Keratinocyte (primary cell): ENCODE measurements around the gene CALHM1. TPM values are rescaled to one million over a fixed set of nuclear protein-coding genes. Genes with fewer than 3 reads are reported as not detected.
A peak's percentile ranks its signal among the peaks of the same experiment; 100 is the strongest.

Source experiments
- DNase-seq: peaks from one replicate; pipeline ENCODE4 v3.0.0-alpha.2; 2011; ENCODE audit warnings: low read depth, missing footprints, low spot score
- FAIRE-seq: peaks from 2 replicates; lab custom pipeline; 2011; peaks lifted over from hg19 to GRCh38; lab: Jason Lieb, UNC
- H2AFZ ChIP-seq: 2 replicates; pipeline ENCODE4 v1.6.0; 2012; ENCODE audit warnings: low read length, control low read depth, inconsistent platforms; ENCODE audit not compliant: control insufficient read depth
- H3K27ac ChIP-seq: 2 replicates; pipeline ENCODE4 v1.5.1; 2011; ENCODE audit warnings: low read length; ENCODE audit not compliant: control insufficient read depth, insufficient read depth
- H3K27me3 ChIP-seq: 3 replicates; pipeline ENCODE4 v1.6.0; 2011; ENCODE audit warnings: low read length; ENCODE audit not compliant: control insufficient read depth, insufficient read depth; ENCODE audit errors: extremely low read depth
- H3K36me3 ChIP-seq, 2 experiments: 2 replicates in 1 of 2; 3 replicates in 1 of 2; pipeline ENCODE4 v1.5.1; 2011; ENCODE audit warnings: low read length in 2 of 2, mild to moderate bottlenecking in 1 of 2; ENCODE audit not compliant: control insufficient read depth in 2 of 2, insufficient read depth in 2 of 2; ENCODE audit errors: extremely low read depth in 1 of 2
- H3K4me1 ChIP-seq: 3 replicates; pipeline ENCODE4 v1.5.1; 2011; ENCODE audit warnings: low read length; ENCODE audit not compliant: control insufficient read depth, insufficient read depth; ENCODE audit errors: extremely low read depth
- H3K4me2 ChIP-seq: 3 replicates; pipeline ENCODE4 v1.6.0; 2011; ENCODE audit warnings: low read depth, low read length; ENCODE audit not compliant: control insufficient read depth, insufficient read depth; ENCODE audit errors: extremely low read depth
- H3K4me3 ChIP-seq, 3 experiments: fragments of 200-600 bp in 1 of 3; sonication (generic) in 1 of 3; 2 replicates in 2 of 3; 3 replicates in 1 of 3; pipeline ENCODE4 v1.5.1; 2011 to 2016; ENCODE audit warnings: low read length in 3 of 3, mild to moderate bottlenecking in 3 of 3, control low read depth in 2 of 3, inconsistent platforms in 1 of 3, low read depth in 1 of 3, mixed read lengths in 1 of 3, mixed run types in 1 of 3, moderate library complexity in 1 of 3; ENCODE audit not compliant: control insufficient read depth in 2 of 3, insufficient read depth in 2 of 3; ENCODE audit errors: extremely low read depth in 1 of 3
- H3K79me2 ChIP-seq: 2 replicates; pipeline ENCODE4 v1.6.0; 2012; ENCODE audit warnings: low read length; ENCODE audit not compliant: control insufficient read depth, insufficient read depth
- H3K9ac ChIP-seq: 3 replicates; pipeline ENCODE4 v1.6.0; 2011; ENCODE audit warnings: low read length; ENCODE audit not compliant: control insufficient read depth, insufficient read depth; ENCODE audit errors: extremely low read depth
- H3K9me1 ChIP-seq: 3 replicates; pipeline ENCODE4 v1.6.0; 2011; ENCODE audit warnings: low read length; ENCODE audit not compliant: control insufficient read depth, insufficient read depth; ENCODE audit errors: extremely low read depth
- H3K9me3 ChIP-seq: 2 replicates; pipeline ENCODE4 v1.5.1; 2012; ENCODE audit warnings: low read depth, low read length; ENCODE audit not compliant: control insufficient read depth
- H4K20me1 ChIP-seq: 3 replicates; pipeline ENCODE4 v1.6.0; 2011; ENCODE audit warnings: low read length; ENCODE audit not compliant: control insufficient read depth, insufficient read depth; ENCODE audit errors: extremely low read depth
- CTCF ChIP-seq, 3 experiments: IDR thresholded peaks in 1 of 3; conservative IDR thresholded peaks in 1 of 3; optimal IDR thresholded peaks in 1 of 3; 2 replicates in 2 of 3; 3 replicates in 1 of 3; pipeline versions ENCODE3 to v1.5.1; 2011; ENCODE audit warnings: low read length in 3 of 3, mild to moderate bottlenecking in 3 of 3, moderate library complexity in 2 of 3, control low read depth in 1 of 3, inconsistent platforms in 1 of 3; ENCODE audit not compliant: insufficient read depth in 2 of 3; ENCODE audit errors: extremely low read depth in 1 of 3
- EZH2 ChIP-seq: IDR thresholded peaks from one replicate; pipeline ENCODE4 v1.6.1; 2012; ENCODE audit warnings: inconsistent platforms, mild to moderate bottlenecking, low read length, moderate library complexity
- dilution Hi-C: fragments of 300-500 bp; cut with MboI; formaldehyde crosslinking; loops from one replicate; pipeline ENCODE4 v1.7.0; 2020; ENCODE audit warnings: low sequenced_read_pairs; ENCODE audit not compliant: extremely low pct_ligation_motif_present
- polyA plus RNA-seq, 5 experiments: library from polyadenylated mRNA; depleted of rRNA in 3 of 5; stranded (reverse) in 3 of 5; stranded (forward) in 1 of 5; unstranded in 1 of 5; fragments of >200 nt; gene quantifications; 1 replicate in 1 of 5; 2 replicates in 3 of 5; 3 replicates in 1 of 5; pipeline versions ENCODE4 v1.2.1 to v1.2.3, GENCODE V29; 2011 to 2012; ENCODE audit warnings: missing spikeins in 2 of 5, low read depth in 1 of 5, low replicate concordance in 1 of 5

CALHM1 gene
- polyA plus RNA-seq, 1 donor (not counting 4 experiments of a cell fraction or from before 2014, with no cell fraction given): not detected

- Histone ChIP-seq H3K4me3 (no peak overlapping the region), H2AFZ (no peak overlapping the region), H3K36me3 (no peaks in the 10 kb centered on the region), H3K79me2 (no peaks in the 10 kb centered on the region), H3K9ac (no peak overlapping the region), H3K27me3 (no peaks in the 10 kb centered on the region), H3K27ac (no peak overlapping the region), H4K20me1 (no peaks in the 10 kb centered on the region), H3K9me3 (no peaks in the 10 kb centered on the region), H3K4me1 (peaks cover 8% of the 10 kb centered on the region), H3K4me2 (no peak overlapping the region), H3K9me1 (no peaks in the 10 kb centered on the region)
- dilution Hi-C loops: no loop called here
- DNase-seq (no peak), FAIRE-seq (peak; percentile 68)
- TF ChIP-seq EZH2 (no peak), CTCF (optimal IDR thresholded peaks at IDR 0.05 in 1 of 3, IDR thresholded peaks at IDR 0.05 in 1 of 3, conservative IDR thresholded peaks at IDR 0.05 in 1 of 3; ENCODE audit: extremely low read depth in 1 of 3, insufficient read depth in 2 of 3, low read length in 3 of 3) (peak; percentile 52 to 66 (median 65))
These were observed 23.4 kb upstream of the CALHM1 start for GRCh38 chr10:103481974-103482531.

GRCh38 chr10:103480521-103480920 lies 21.8 kb upstream of the CALHM1 start:
- Histone ChIP-seq H3K9ac (no peak overlapping the region), H3K79me2 (no peaks in the 10 kb centered on the region), H3K4me1 (peaks cover 8% of the 10 kb centered on the region), H4K20me1 (no peaks in the 10 kb centered on the region), H3K9me1 (no peaks in the 10 kb centered on the region), H3K9me3 (no peaks in the 10 kb centered on the region), H3K4me2 (no peak overlapping the region), H2AFZ (no peak overlapping the region), H3K27me3 (no peaks in the 10 kb centered on the region), H3K36me3 (no peaks in the 10 kb centered on the region), H3K4me3 (no peak overlapping the region), H3K27ac (no peak overlapping the region)
- TF ChIP-seq EZH2: no peak
- TF ChIP-seq CTCF (optimal IDR thresholded peaks at IDR 0.05 in 1 of 3, IDR thresholded peaks at IDR 0.05 in 1 of 3, conservative IDR thresholded peaks at IDR 0.05 in 1 of 3; ENCODE audit: extremely low read depth in 1 of 3, insufficient read depth in 2 of 3, low read length in 3 of 3): no peak
- DNase-seq (no peak), FAIRE-seq (no peak)
- dilution Hi-C loops: no loop called here
